GM12892 (cell line): Measurements from ENCODE around the gene CAP2.

ENCODE experiments used
- DNase-seq: peaks from one replicate; pipeline ENCODE4 v3.0.0; 2011; ENCODE audit not compliant: insufficient read length
- FAIRE-seq: peaks from 2 replicates; lab custom pipeline; 2011; peaks lifted over from hg19 to GRCh38; lab: Jason Lieb, UNC
- POLR2A ChIP-seq: IDR thresholded peaks from 2 replicates; pipeline ENCODE4 v1.6.1; 2011; ENCODE audit warnings: low read depth, low read length, control low read depth
- POLR2AphosphoS5 ChIP-seq: IDR thresholded peaks from 2 replicates; pipeline ENCODE4 v1.6.1; 2011; ENCODE audit warnings: low read depth, low read length, control low read depth
- TAF1 ChIP-seq: IDR thresholded peaks from 2 replicates; pipeline ENCODE4 v1.6.1; 2011; ENCODE audit warnings: low read depth, mild to moderate bottlenecking, control low read depth, low read length, borderline replicate concordance

The CAP2 gene

DNA sequence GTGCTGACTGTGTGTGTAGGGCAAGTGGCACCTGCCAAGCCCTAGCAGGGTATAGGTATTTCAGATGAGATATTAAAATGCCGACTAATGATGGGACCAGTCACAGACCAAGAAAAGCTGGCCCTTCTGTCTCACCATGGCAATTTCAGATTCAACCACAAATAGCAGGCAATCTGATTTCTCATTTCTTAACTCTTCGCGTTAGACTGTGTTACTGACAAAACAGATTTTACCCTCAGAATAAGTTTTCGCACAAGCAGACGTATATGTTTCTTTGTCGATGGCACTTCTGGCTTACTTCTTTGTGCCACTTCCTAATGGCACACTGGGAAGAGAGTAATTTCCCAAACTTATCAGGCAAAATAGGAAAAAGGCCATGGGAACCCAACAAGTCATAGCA, 58.7 kb downstream of the CAP2 start:
- FAIRE-seq (no peak), DNase-seq (no peak)
- TF ChIP-seq POLR2AphosphoS5 (no peak), POLR2A (no peak), TAF1 (no peak)

DNA sequence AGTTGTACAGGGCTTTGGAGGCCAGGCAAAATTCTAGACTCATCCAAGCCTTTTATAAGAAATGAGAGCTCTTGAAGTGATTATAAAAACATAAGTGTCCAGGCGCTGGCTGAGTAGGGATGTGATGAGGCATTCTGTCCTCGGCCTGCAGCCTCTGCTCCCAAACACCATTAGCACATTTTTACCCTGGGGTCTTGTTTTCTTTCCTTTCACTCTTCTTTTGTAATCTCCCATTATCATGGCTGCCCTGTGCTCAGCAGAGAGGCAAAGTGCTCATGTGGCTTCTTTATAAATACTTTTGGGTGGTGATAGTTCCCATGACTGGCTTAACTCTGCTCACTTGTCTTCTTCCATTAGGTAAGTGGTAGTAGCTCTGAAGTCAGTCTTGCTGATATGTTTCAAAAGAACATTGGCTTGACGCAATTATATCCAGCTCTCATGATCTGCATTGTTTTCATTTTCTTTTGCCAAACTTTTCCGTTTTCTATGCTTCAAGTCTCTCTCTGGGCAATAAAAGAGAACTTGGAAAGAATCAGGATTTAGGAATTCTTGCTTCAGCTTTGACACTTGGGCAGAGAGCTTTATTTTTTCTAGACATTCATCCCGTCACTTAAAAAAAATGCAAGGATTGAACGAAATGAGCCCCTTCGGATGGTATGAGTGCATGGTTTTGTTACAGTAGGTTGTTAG, 61.1 kb downstream of the CAP2 start:
- FAIRE-seq: no peak
- TF ChIP-seq POLR2AphosphoS5: no peak
- TF ChIP-seq POLR2A: no peak
- no peak for TF ChIP-seq TAF1
- no peak for DNase-seq

DNA sequence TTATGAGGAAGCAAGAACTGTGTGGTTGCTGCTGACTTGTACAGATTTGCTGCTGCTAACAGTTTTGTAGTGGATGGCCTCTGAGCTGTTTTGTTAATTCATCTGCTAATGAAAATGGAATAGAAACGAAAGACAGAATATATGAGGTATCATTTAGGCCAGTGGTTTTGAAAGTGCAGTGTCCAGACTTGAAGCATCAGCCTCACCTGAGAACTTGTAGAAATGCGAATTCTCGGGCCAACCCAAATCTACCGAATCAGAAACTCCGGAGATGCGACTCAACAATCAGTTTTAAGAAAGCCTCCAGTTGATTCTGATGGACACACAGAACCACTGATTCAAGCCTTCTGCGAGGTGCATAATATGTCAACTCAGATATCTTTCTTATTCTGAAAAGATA, 62.5 kb downstream of the CAP2 start:
- TF ChIP-seq POLR2AphosphoS5 (no peak), TAF1 (no peak), POLR2A (no peak)
- FAIRE-seq: no peak

DNA sequence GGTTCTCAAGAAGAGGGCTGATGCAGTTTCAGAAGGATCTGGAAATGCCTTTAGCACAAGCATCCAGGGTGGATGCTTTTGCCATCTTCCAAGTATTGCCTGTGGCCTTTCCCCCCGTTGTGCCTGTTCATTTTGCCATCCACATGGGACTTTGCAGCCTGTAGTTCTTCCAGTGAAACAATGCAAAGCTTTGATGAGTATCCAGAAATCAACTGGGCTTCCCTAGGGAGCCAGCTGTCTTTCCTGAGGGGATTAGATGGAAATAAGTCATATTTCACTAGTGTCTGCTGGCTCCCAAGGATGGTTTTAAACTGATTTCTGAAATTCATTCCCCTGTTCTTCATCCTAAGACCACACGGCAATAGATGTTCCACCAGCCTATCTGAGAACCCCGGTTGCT, 63.3 kb downstream of the CAP2 start:
- FAIRE-seq (no peak), DNase-seq (no peak)
- TF ChIP-seq POLR2AphosphoS5 (no peak), TAF1 (no peak), POLR2A (no peak)

More for the DNA sequence above, 62.5 kb downstream of the CAP2 start:
- DNase-seq: no peak

DNA sequence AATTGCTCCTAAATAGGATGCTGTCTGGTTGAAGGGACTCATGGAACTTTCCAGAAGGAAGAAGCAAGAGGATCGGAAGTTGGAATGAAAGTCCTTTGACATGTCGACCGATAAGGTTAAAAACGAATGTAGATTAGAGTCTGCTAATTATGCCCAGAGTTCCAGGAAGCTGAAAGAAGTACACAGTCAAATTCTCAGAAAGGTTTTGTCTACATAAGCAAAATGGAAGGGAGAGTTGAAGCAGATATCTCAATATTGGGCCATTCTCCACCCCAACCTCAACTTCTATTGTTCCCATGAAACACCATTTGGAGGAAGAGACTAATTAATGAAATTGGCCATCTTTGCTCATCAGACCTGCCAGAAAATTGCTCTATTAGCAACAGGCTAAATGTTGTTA, 64.0 kb downstream of the CAP2 start:
- no peak for FAIRE-seq
- TF ChIP-seq POLR2AphosphoS5 (no peak), TAF1 (no peak), POLR2A (no peak)
- DNase-seq: no peak

DNA sequence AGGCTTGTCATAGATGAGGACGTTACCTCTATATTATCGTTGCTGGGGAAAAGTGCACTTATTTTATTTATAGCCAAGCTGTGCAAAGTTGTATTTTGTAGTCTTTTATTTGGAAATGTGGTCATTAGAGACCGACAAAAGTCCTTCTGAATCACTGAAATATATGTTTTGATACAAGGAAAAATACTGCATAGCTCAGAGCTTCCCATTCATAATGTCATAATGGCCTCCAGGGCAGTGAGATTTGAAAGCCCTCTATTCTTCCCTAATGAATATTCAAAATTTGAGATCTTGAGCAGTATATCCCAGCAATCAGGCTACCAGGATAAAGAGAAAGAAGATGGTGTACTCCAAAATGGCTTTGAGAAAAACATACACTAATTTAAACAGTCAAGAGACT, 64.6 kb downstream of the CAP2 start:
- TF ChIP-seq POLR2AphosphoS5 (no peak), POLR2A (no peak), TAF1 (no peak)
- DNase-seq: no peak
- FAIRE-seq: no peak

DNA sequence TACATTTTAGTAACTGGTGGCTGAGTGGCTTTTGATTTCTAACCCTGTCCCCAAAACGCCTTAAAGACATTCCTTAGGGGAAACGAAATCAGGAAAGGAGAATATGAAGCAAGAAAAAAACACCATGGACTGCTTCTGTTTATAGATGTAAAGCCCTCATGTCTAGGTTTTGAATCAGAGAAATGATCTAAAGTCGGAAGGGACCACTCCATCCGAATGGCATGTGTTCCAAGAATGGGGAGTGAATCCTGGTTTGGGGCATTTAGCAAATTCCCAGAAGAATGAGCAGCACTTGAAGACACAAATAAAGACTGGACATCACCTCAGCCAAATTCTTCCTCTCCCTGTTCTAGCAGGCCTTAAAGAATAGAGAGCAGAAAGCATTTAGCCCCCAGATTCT, 65.6 kb downstream of the CAP2 start:
- no peak for FAIRE-seq
- TF ChIP-seq TAF1 (no peak), POLR2A (no peak), POLR2AphosphoS5 (no peak)
- DNase-seq: no peak

DNA sequence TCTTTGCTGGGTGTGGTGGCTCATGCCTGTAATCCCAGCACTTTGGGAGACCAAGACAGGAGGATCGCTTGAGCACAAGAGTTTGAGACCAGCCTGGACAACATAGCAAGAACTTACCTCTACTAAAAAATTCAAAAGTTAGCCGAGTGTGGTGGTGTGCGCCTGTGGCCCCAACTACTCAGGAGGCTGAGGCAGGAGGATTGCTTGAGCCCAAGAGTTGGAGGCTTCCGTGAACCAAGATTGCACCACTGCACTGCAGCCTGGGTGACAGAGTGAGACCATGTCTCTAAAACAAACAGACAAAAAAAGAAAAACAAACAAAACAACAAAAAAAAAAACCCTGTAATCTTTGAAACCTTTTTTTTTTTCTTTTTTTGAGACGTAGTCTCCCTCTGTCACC, 67.5 kb downstream of the CAP2 start:
- DNase-seq (no peak), FAIRE-seq (no peak)
- TF ChIP-seq TAF1 (no peak), POLR2A (no peak), POLR2AphosphoS5 (no peak)

DNA sequence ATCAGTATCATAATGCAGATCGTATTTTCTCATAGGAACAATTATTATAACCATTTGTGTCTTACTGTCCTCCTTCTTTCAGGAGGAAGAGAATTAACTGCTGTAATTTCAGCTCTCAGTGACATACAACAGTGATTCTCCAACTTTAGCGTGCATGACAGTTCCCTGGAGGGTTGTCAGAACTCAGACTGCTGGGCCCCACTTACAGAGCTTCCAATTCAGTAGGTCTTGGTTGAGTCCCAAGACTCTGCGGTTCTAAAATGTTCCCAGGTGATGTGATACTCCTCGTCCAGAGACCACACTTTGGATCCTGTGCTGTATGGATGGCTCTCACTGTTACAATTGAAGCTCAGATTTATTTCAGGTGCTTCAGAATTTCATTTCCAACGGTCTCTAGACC, 72.8 kb downstream of the CAP2 start:
- DNase-seq (no peak), FAIRE-seq (no peak)
- TF ChIP-seq POLR2AphosphoS5 (no peak), TAF1 (no peak), POLR2A (no peak)

DNA sequence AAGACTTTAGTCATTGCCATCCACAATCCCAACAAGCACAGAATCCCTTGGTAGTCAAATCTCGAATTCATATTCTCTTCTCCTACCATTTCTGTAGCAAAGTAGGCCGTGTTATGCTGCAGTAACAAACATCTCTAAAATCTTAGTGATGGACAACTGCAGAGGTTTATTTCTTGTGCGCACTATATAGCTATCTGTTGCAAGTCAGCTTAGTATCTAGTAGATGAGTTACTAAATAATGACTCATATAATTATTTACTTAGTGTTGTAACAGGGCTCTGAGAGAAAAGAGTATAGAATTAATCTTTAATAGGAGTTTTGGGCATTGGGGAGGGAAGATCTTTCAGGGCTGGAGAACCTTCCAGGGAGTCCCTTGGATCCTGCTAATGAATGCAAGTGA, 73.3 kb downstream of the CAP2 start:
- FAIRE-seq (no peak), DNase-seq (no peak)
- TF ChIP-seq POLR2AphosphoS5 (no peak), POLR2A (no peak), TAF1 (no peak)

DNA sequence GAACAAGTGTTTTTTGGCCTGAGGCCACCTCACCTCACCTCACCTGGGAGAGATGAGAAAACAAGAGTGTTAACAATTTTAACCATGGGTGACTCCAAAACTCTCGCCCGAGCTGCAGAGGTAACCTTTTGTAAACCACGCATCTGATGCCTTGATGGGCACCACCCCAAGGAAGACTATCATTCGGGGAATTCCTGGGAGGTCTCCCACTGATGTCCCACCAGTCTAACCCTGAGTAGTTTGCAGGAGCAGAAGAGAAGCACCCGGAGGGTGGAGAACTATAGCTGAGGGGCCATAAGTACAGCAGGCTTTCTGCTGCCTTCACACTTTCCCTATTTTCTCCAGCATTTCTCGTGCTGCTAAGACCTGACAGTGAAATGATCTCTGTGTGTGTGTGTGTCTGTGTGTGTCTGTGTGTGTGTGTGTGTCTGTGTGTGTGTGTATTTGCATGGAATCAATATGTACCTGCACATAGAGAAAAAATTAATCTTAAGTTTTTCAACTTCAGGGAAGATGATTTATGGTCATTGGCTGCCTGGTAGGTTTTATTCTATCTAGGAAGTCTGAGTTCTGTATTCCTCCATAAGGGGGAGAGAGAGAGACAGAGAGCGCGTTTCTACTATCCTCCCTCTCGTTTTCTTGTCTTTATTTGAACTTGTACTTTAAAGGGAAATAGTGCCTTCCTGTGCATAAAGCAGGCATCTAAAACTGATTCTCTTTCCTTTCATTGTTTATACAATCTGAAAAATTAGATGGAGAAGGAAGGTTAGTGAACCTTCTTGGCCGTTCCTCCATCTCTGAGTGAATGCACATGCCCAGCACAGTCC, 75.8 kb downstream of the CAP2 start:
- TF ChIP-seq TAF1: no peak
- DNase-seq (no peak), FAIRE-seq (no peak)

DNA sequence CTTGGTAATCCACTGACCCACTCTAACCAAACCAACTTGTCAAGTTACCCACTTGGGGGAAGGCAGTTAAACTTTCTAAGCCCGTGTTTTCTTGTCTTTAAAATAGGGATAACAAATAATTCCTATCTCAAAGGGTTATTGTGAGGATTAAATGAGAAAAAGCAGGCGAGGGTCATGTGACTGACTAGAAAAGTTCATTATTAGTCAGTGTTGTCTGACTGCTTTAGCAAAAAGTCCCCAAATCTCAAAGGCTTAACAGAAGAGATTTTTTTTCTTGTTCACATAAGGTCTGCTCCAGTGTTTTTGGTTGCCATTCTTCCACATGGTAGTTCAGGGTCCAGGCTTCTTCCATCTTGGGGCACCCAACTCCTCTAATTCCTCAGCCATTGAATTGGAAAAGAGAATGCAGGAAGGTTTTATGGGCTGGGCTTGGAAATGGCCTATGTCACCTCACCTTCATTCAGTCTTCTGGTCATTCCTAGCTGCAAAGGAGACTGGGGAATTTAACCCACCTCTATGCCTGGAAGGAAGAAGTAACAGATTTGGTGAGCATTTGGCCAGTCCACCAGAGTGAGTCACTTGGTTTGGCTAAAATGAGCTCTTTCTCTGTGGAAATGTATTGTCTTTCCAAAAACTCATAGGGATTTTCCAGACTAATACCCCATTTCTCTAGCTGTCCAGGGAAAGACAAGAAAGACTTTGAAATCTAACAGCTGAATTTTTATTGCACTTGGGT, 77.0 kb downstream of the CAP2 start:
- TF ChIP-seq POLR2A: no peak
- TF ChIP-seq TAF1: no peak
- TF ChIP-seq POLR2AphosphoS5: no peak
- FAIRE-seq: no peak
- no peak for DNase-seq
